ENCODE results near the gene COL6A5.

COL6A5 gene

DNA sequence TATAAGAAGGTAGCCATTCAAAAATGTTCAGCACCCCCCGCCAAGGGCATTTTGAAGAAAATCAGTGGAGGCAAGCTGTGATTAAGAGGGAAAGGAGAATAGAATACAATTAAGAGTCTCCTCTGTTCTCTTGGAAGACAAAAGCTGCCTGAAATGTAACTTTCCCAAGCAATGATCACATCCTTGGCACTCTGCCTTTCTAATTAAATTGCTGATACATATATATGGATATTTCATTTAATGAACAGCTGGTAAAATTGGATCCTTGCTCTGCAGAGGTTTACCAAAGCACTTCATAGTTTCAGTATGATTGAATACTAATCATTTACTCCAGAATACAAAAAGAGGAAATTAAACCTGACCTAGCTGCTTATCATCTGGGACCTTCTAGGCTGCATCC, 182.0 kb downstream of the COL6A5 start:
- no peak for DNase-seq

DNA sequence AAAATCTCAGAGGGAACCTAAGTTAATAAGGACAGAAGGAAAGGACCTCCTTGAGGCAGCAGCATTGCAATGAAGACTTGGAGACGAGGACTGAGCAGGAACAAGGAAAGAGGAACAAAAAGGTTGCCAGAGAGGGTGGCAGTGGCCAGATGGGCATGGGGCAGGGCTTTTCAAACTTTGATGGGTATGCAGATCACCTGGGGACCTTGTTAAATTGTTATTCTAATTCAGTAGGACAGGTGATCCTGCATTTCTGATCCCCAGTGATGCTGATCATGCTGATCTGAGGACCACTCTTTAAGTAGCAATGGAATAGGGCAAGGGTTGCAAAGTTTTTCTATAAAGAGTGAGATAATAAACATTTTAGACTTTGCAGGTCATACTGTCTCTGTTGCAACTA, 182.6 kb downstream of the COL6A5 start:
- DNase-seq: no peak

DNA sequence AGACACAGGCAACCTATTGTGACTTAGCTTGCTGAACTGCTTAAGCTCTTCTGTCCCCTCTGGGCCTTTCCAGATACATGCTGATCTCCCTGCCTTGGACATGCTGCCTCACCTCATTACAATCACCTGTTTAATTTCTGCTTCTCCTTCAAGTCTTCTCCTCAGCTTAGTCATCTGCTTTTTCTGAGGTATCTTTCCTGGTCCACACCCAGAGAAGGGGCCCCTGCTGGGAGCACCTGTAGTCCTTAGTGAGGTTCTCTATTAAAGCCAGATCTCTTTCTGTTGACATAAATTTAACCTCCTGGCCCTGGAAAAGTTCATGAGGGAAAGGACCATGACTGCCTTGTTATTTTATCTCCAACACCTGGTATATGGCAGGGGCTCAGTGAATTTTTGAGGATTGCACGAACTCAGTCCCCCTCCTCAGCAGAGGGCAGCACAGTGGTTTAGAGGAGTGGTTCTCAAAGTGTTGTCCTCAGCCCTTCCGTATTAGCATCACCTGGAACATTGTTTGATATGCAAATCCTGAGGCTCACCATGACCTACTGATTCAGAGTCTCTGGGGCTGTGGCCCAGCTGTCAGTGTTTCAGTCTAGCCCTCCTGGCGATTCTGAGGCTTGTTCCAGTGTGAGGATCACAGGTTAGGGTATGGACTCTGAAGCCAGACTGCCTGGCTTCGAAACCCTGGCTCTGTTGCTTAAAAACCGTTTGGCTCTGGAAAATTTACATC, 184.2 kb downstream of the COL6A5 start:
- DNase-seq: no peak

GRCh38 chr3:130533247-130533646, 187.8 kb downstream of the COL6A5 start:
- no peak for DNase-seq

Data from NCI-H2227 treated with DMSO at 0.1 percent for 48 hours (cell line).